WERI-Rb-1 (cell line): ENCODE measurements around the gene RAB3C.

ENCODE experiments used
- DNase-seq: peaks from one replicate; pipeline ENCODE4 v3.0.0-alpha.2; 2020
- H3K27ac ChIP-seq: fragments of 250-450 bp; sonication (Bioruptor Pico); 2 replicates; pipeline ENCODE4 v1.5.1; 2020; ENCODE audit warnings: mild to moderate bottlenecking, moderate library complexity
- H3K27me3 ChIP-seq: fragments of 250-450 bp; sonication (Bioruptor Pico); 2 replicates; pipeline ENCODE4 v1.5.1; 2021; ENCODE audit warnings: mild to moderate bottlenecking, low read depth, moderate library complexity; ENCODE audit not compliant: insufficient read depth, severe bottlenecking
- H3K36me3 ChIP-seq: fragments of 250-450 bp; sonication (Bioruptor Pico); 2 replicates; pipeline ENCODE4 v1.5.1; 2020; ENCODE audit warnings: mild to moderate bottlenecking, moderate library complexity
- H3K4me3 ChIP-seq: 2 replicates; pipeline ENCODE4 v1.5.1; 2011; ENCODE audit warnings: low read depth, mild to moderate bottlenecking, control low read depth, low read length
- H3K9me3 ChIP-seq: fragments of 250-450 bp; sonication (Bioruptor Pico); 2 replicates; pipeline ENCODE4 v1.5.1; 2021; ENCODE audit warnings: mild to moderate bottlenecking, moderate library complexity; ENCODE audit not compliant: severe bottlenecking
- TF ChIP-seq, protein P1 (sequence below): IDR thresholded peaks from 2 replicates; pipeline ENCODE4 v1.5.1; 2011; ENCODE audit warnings: low read depth, mild to moderate bottlenecking, control low read depth, inconsistent platforms, low read length

The RAB3C gene

DNA sequence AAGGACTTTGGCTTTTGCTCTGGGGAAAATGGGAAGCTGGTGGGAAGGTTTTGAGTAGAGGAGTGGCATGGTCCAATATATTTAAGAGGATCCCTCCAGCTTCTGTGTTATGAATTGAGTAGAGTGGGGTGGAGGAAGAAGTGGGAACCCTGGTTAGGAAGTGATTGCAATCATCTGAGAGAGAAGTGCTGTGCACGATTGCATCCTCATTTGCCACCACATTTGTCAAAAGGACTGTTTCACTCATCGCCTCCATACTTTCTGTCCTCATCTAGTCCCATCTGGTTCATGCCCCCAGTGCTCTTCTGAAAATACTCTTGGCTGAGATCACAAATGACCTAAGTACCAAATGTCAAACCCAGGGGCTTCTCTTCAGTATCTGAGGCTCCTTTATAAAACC, 192.1 kb downstream of the RAB3C start:
- TF ChIP-seq, protein P1, sequence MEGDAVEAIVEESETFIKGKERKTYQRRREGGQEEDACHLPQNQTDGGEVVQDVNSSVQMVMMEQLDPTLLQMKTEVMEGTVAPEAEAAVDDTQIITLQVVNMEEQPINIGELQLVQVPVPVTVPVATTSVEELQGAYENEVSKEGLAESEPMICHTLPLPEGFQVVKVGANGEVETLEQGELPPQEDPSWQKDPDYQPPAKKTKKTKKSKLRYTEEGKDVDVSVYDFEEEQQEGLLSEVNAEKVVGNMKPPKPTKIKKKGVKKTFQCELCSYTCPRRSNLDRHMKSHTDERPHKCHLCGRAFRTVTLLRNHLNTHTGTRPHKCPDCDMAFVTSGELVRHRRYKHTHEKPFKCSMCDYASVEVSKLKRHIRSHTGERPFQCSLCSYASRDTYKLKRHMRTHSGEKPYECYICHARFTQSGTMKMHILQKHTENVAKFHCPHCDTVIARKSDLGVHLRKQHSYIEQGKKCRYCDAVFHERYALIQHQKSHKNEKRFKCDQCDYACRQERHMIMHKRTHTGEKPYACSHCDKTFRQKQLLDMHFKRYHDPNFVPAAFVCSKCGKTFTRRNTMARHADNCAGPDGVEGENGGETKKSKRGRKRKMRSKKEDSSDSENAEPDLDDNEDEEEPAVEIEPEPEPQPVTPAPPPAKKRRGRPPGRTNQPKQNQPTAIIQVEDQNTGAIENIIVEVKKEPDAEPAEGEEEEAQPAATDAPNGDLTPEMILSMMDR = no peak

GRCh38 chr5:58775701-58776262, 192.9 kb downstream of the RAB3C start:
- TF ChIP-seq, protein P1 = no peak
- 0 out of 2 replicates have a peak overlapping the region, but pooled peaks have one; percentile 2 for H3K4me3 ChIP-seq
- no peaks in the 10 kb centered on the region for H3K36me3 ChIP-seq

More for the DNA sequence above, 192.1 kb downstream of the RAB3C start:
- no peak overlapping the region for H3K27ac ChIP-seq
- H3K4me3 ChIP-seq = no peak overlapping the region
- H3K27me3 ChIP-seq = no peaks in the 10 kb centered on the region
- no peaks in the 10 kb centered on the region for H3K9me3 ChIP-seq
- no peaks in the 10 kb centered on the region for H3K36me3 ChIP-seq
- DNase-seq = no peak

GRCh38 chr5:58776559-58776958, 193.7 kb downstream of the RAB3C start:
- H3K36me3 ChIP-seq = no peaks in the 10 kb centered on the region
- no peak overlapping the region for H3K27ac ChIP-seq
- no peaks in the 10 kb centered on the region for H3K9me3 ChIP-seq
- peak; percentile 49 for DNase-seq
- TF ChIP-seq, protein P1 = no peak
- H3K27me3 ChIP-seq = no peaks in the 10 kb centered on the region
- H3K4me3 ChIP-seq = no peak overlapping the region

More at GRCh38 chr5:58775701-58776262, 192.9 kb downstream of the RAB3C start:
- no peak for DNase-seq
- Histone ChIP-seq H3K27ac (no peak overlapping the region), H3K27me3 (no peaks in the 10 kb centered on the region), H3K9me3 (no peaks in the 10 kb centered on the region)

DNA sequence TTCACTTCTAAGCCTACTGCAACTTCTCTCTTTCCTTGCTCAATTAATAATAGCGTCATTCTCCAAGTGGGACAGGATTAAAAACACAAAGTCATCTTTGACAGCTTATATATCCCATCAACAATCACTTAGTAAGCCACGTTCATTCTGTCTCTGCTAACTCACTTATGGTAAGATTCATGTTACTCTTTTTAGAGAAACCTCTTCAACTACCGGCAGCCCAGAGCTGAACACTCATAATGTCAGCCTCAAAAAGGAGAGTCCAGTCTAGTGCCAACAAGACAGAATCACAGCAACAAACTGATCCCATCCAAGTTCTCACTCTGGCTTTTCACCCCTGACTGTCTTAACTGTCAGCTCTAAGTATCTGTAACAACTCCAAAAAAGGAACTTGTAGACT, 196.0 kb downstream of the RAB3C start:
- TF ChIP-seq, protein P1 = no peak
- no peak overlapping the region for H3K4me3 ChIP-seq
- no peak overlapping the region for H3K27ac ChIP-seq
- DNase-seq = no peak
- no peaks in the 10 kb centered on the region for H3K27me3 ChIP-seq
- no peaks in the 10 kb centered on the region for H3K36me3 ChIP-seq
- H3K9me3 ChIP-seq = no peaks in the 10 kb centered on the region

DNA sequence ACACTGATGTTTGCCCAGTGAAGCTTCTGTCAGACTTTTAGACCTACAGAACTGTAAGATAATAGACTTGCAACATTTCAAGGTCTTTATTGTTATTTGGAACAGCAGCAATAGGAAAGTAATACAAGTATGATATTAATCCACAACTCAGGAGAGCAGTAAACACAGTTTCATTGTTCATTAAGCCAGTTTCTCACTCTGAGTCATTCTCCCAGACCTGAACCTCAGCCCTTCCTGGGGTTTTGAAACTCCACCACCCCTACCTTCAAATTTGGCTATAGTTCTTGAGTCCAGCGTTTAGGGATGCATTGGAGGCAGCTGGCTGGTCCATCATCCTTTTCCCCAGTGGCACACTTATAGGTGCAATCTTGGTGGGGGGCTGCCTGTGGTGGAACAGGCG, 203.2 kb downstream of the RAB3C start:
- Histone ChIP-seq H3K36me3 (no peaks in the 10 kb centered on the region), H3K9me3 (no peaks in the 10 kb centered on the region), H3K4me3 (no peak overlapping the region), H3K27me3 (no peaks in the 10 kb centered on the region), H3K27ac (no peak overlapping the region)
- TF ChIP-seq, protein P1 = no peak
- no peak for DNase-seq
